ENCODE data around the gene CCNK. TPM values are rescaled to one million over a fixed set of nuclear protein-coding genes. Genes with fewer than 3 reads are reported as not detected.

Gene CCNK
- total RNA-seq: 10 to 100 TPM; 86.6 to 90.4 TPM

DNA sequence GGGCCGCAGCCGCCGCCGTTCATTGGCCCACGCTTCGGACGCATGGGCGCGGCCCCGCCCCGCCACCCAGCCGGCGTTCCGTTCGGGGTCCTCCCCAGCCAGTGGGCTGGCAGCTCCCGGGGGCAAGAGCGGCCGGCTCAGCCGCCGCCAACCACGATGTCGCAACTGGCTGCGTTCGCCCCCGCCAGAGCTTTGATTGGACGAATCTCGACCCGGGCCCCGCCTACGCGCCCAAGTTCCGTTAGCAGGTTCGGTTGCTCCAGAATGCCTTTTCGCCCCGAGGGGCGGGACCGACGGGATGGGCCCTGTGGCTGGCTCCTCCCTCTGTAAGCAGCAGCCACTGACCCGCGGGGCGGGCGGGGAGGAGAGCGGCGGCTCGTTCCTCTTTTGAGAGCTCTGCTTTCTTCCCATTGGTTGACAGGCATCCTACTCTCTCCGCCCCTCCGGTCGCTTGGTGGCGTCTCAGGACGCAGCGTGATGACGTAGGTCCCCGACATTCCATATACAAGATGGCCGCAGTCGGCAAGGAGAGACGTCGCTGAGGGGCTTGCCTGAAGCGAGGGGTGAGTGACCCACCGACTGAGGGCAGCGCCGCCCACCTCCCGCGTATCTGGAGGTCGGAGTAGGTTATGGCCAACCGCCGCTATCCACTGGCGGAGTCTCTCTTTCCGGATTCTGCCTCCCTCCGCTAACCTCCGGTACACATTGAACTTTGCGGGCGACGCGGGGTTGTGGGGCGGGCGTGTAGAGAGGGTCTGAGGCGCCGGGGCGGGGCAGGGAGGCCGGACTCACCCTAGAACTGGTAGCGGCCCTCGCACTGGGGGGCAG, at the start of gene CCNK:
CCNK (plus strand) TSS at position 493 of the 828 bp plus-strand sequence. CDS start 11,269 bp downstream, outside the sequence.
- Mint-ChIP-seq H3K4me1 (ENCODE audit: low read depth) (peaks cover 55% of the 10 kb centered on the region), H3K27ac (peak within 1 kb of the TSS; percentile 94), H3K9me3 (no peaks in the 10 kb centered on the region), H3K4me3 (peak within 1 kb of the TSS; percentile 97), H3K36me3 (no peaks in the 10 kb centered on the region), H3K27me3 (no peaks in the 10 kb centered on the region)
- ChIA-PET POLR2A (interaction anchor here (0.6 to 1.6 kb wide), 12 partner anchors 9 to 490 kb away, joined by 3 to 13 read pairs (median 4); partner anchors contain the start of genes CCDC85C and CYP46A1), CTCF (interaction anchor here (0.8 to 3.2 kb wide), 3 partner anchors 65 to 793 kb away, joined by 3 to 10 read pairs (median 3); no protein-coding TSS in a partner anchor)
- intact Hi-C loops (cut with micrococcal nuclease): loop anchor here (1.0 to 5.0 kb wide), 6 partner anchors 44 to 1294 kb away; partner anchors contain the start of genes CCDC85C, CYP46A1 and YY1
- DNase-seq: peak; percentile 100

- H3K4me3 Mint-ChIP-seq: no peak overlapping the region
- intact Hi-C loops (cut with micrococcal nuclease): no loop called here
- H3K9me3 Mint-ChIP-seq: peaks cover 8% of the 10 kb centered on the region
- H3K27ac Mint-ChIP-seq: no peak overlapping the region
- DNase-seq: no peak
- no peaks in the 10 kb centered on the region for H3K27me3 Mint-ChIP-seq
- ChIA-PET POLR2A (no interaction called here), CTCF (no interaction called here)
- peaks cover 60% of the 10 kb centered on the region for H3K36me3 Mint-ChIP-seq
- H3K4me1 Mint-ChIP-seq (ENCODE audit: low read depth): peaks cover 29% of the 10 kb centered on the region
Measured at GRCh38 chr14:99431986-99432385, 49.2 kb upstream of the CCNK start.

DNA sequence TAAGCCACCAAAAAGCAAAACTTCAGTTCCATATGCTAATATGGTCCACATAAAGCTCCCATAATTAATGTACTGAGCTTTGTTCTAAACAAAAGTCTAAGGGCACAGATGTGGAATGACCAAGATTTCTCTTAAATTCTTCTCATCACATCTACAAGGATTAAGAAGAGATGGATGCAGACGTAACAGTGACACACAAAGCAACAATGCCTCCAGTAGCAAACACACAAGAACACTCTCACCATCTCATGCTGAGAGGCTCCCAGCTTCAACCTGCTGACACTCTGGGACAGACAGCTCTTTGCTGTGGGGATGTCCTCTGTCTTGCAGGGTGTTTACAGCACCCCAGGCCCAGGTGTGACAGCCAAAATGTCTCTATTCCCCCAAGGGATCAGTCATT, 48.7 kb upstream of the CCNK start:
- peaks cover 8% of the 10 kb centered on the region for H3K9me3 Mint-ChIP-seq
- CTCF ChIA-PET: no interaction called here
- DNase-seq: no peak
- POLR2A ChIA-PET: no interaction called here
- peaks cover 61% of the 10 kb centered on the region for H3K36me3 Mint-ChIP-seq
- peaks cover 34% of the 10 kb centered on the region for H3K4me1 Mint-ChIP-seq (ENCODE audit: low read depth)
- no peaks in the 10 kb centered on the region for H3K27me3 Mint-ChIP-seq
- H3K4me3 Mint-ChIP-seq: no peak overlapping the region
- no peak overlapping the region for H3K27ac Mint-ChIP-seq
- intact Hi-C loops (cut with micrococcal nuclease): no loop called here

- no peaks in the 10 kb centered on the region for H3K27me3 Mint-ChIP-seq
- peaks cover 50% of the 10 kb centered on the region for H3K36me3 Mint-ChIP-seq
- H3K4me3 Mint-ChIP-seq: no peak overlapping the region
- CTCF ChIA-PET: interaction anchor here (0.8 to 2.0 kb wide), 3 partner anchors 19 to 116 kb away, joined by 3 to 8 read pairs (median 4); no protein-coding TSS in a partner anchor
- intact Hi-C loops (cut with micrococcal nuclease): no loop called here
- POLR2A ChIA-PET: no interaction called here
- H3K9me3 Mint-ChIP-seq: no peaks in the 10 kb centered on the region
- DNase-seq: no peak
- H3K4me1 Mint-ChIP-seq (ENCODE audit: low read depth): peaks cover 41% of the 10 kb centered on the region
- no peak overlapping the region for H3K27ac Mint-ChIP-seq
Measured at GRCh38 chr14:99435327-99435726, 45.9 kb upstream of the CCNK start.

DNA sequence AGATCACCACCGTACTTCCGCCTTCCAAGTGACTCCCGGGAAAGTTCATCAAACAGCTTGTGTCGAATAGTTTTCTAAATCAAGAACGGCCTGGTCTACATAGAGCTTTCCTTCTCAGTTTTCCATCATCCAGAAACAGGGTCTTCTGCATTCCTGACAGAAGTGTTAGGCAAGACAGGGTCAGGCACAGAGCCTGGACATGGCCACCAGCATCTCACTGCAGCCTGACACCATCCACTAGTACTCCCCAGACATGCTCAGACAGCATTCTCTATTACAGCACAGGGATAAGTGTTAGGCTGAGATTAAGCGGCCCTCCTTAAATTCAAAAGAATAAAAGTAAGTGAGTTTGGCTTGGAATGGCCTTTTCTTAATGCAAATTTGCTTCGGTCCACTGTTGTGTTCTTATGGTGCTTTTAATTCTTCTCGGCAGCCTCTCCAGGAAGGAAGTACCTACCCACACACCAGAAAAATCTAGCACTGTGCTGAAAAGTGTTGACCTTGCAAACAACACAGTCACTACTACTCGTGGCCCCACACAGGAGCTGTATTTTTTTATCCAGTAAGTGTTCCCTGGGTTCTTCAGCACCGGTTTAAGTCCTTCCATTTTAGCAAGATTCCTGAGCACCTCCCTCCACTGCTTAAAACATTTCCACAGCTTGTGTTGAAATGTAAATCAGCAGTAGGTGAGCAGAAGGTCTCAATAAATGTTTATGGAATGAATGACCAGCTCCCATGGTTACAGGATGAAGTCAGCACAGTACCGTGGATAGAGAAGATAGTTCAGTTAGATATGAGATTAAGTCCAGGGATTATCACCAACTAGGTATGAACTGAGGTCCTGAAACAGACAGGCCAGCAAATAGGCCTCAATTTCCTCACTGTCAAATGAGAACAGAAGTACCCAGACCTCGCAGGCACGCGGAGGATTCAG, 44.7 kb upstream of the CCNK start:
- H3K4me1 Mint-ChIP-seq (ENCODE audit: low read depth): peaks cover 32% of the 10 kb centered on the region
- intact Hi-C loops (cut with micrococcal nuclease): loop anchor here (2.0 kb wide), 1 partner anchor 44 kb away; the partner anchor contains the start of genes CCNK and SETD3
- POLR2A ChIA-PET: no interaction called here
- CTCF ChIA-PET: interaction anchor here (0.5 to 2.0 kb wide), 2 partner anchors 21 to 162 kb away, joined by 3 to 8 read pairs; no protein-coding TSS in a partner anchor
- DNase-seq: no peak
- no peaks in the 10 kb centered on the region for H3K9me3 Mint-ChIP-seq
- H3K4me3 Mint-ChIP-seq: peak overlapping the region; percentile 24
- no peaks in the 10 kb centered on the region for H3K27me3 Mint-ChIP-seq
- H3K36me3 Mint-ChIP-seq: peaks cover 45% of the 10 kb centered on the region
- peak overlapping the region; percentile 71 for H3K27ac Mint-ChIP-seq

DNA sequence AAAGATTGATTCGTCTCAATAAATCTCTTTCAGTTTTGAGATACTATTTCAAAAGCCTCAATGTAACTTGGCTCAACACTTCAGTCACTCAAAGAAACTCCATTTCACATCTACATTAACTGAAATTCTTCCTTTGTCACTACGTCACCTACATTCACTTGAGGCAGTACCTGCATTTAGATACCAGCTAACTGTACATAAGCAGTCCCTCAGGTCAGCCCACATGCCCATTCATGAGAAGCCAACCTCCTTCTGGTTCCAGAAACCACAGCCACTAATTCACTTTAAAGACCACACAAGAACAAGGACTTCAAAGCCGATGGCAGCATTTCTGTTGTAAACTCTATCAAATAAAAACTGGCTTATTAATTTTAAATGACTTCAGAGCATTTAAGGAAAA, 43.5 kb upstream of the CCNK start:
- peaks cover 46% of the 10 kb centered on the region for H3K36me3 Mint-ChIP-seq
- peaks cover 44% of the 10 kb centered on the region for H3K4me1 Mint-ChIP-seq (ENCODE audit: low read depth)
- DNase-seq: no peak
- peak overlapping the region; percentile 71 for H3K27ac Mint-ChIP-seq
- CTCF ChIA-PET: interaction anchor here (0.9 kb wide), 1 partner anchor 23 kb away, joined by 5 read pairs; no protein-coding TSS in a partner anchor
- no peak overlapping the region for H3K4me3 Mint-ChIP-seq
- POLR2A ChIA-PET: no interaction called here
- H3K9me3 Mint-ChIP-seq: no peaks in the 10 kb centered on the region
- H3K27me3 Mint-ChIP-seq: no peaks in the 10 kb centered on the region
- intact Hi-C loops (cut with micrococcal nuclease): loop anchor here (2.0 kb wide), 1 partner anchor 43 kb away; the partner anchor contains the start of genes CCNK and SETD3

GRCh38 chr14:99440278-99440677, 40.9 kb upstream of the CCNK start:
- H3K4me3 Mint-ChIP-seq: no peak overlapping the region
- POLR2A ChIA-PET: no interaction called here
- no peak for DNase-seq
- H3K36me3 Mint-ChIP-seq: peaks cover 40% of the 10 kb centered on the region
- no peak overlapping the region for H3K27ac Mint-ChIP-seq
- intact Hi-C loops (cut with micrococcal nuclease): no loop called here
- CTCF ChIA-PET: interaction anchor here (0.6 to 1.6 kb wide), 3 partner anchors 25 to 85 kb away, joined by 3 read pairs; no protein-coding TSS in a partner anchor
- H3K27me3 Mint-ChIP-seq: no peaks in the 10 kb centered on the region
- H3K4me1 Mint-ChIP-seq (ENCODE audit: low read depth): peaks cover 53% of the 10 kb centered on the region
- no peaks in the 10 kb centered on the region for H3K9me3 Mint-ChIP-seq

GRCh38 chr14:99441157-99441870, 39.9 kb upstream of the CCNK start:
- POLR2A ChIA-PET: no interaction called here
- Mint-ChIP-seq H3K9me3 (no peaks in the 10 kb centered on the region), H3K4me3 (no peak overlapping the region), H3K27ac (no peak overlapping the region), H3K36me3 (peaks cover 33% of the 10 kb centered on the region), H3K27me3 (no peaks in the 10 kb centered on the region), H3K4me1 (ENCODE audit: low read depth) (peaks cover 44% of the 10 kb centered on the region)
- no peak for DNase-seq
- intact Hi-C loops (cut with micrococcal nuclease): no loop called here
- CTCF ChIA-PET: no interaction called here

DNA sequence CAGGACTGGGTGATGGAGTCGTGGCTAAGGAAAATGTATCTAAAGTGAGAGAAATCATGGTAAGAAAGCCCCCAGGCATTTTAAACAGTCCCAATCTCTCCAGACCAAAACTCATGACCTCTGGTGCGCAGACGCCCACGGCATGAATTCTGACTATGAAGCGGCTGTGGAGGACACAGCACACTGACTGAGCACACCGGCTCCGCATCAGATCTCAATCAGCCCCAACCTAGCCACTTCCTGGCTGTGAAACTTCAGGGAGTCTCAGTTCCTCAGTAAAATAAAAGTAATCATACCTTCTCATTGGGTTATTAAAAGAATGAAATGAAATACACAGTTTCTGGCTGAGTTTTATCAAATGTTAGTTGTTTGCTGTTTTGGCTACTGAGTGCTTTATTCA, 39.3 kb upstream of the CCNK start:
- no peaks in the 10 kb centered on the region for H3K27me3 Mint-ChIP-seq
- no peak overlapping the region for H3K4me3 Mint-ChIP-seq
- no peak overlapping the region for H3K27ac Mint-ChIP-seq
- peaks cover 36% of the 10 kb centered on the region for H3K36me3 Mint-ChIP-seq
- peaks cover 37% of the 10 kb centered on the region for H3K4me1 Mint-ChIP-seq (ENCODE audit: low read depth)
- H3K9me3 Mint-ChIP-seq: no peaks in the 10 kb centered on the region
- POLR2A ChIA-PET: no interaction called here
- CTCF ChIA-PET: no interaction called here
- DNase-seq: peak; percentile 48
- intact Hi-C loops (cut with micrococcal nuclease): no loop called here

GRCh38 chr14:99445931-99446330, 35.3 kb upstream of the CCNK start:
- H3K27ac Mint-ChIP-seq: no peak overlapping the region
- H3K9me3 Mint-ChIP-seq: no peaks in the 10 kb centered on the region

GRCh38 chr14:99447739-99448138, 33.5 kb upstream of the CCNK start:
- Mint-ChIP-seq H3K27ac (no peak overlapping the region), H3K9me3 (no peaks in the 10 kb centered on the region), H3K4me1 (ENCODE audit: low read depth) (peaks cover 10% of the 10 kb centered on the region), H3K27me3 (no peaks in the 10 kb centered on the region), H3K36me3 (peaks cover 33% of the 10 kb centered on the region), H3K4me3 (no peak overlapping the region)
- DNase-seq: no peak
- CTCF ChIA-PET: no interaction called here
- intact Hi-C loops (cut with micrococcal nuclease): no loop called here
- POLR2A ChIA-PET: no interaction called here

More at GRCh38 chr14:99445931-99446330, 35.3 kb upstream of the CCNK start:
- POLR2A ChIA-PET: no interaction called here
- intact Hi-C loops (cut with micrococcal nuclease): no loop called here
- CTCF ChIA-PET: interaction anchor here (0.8 to 1.3 kb wide), 3 partner anchors 30 to 57 kb away, joined by 3 read pairs; no protein-coding TSS in a partner anchor
- no peak overlapping the region for H3K4me3 Mint-ChIP-seq
- H3K4me1 Mint-ChIP-seq (ENCODE audit: low read depth): peaks cover 22% of the 10 kb centered on the region
- no peak for DNase-seq
- no peaks in the 10 kb centered on the region for H3K27me3 Mint-ChIP-seq
- H3K36me3 Mint-ChIP-seq: peaks cover 33% of the 10 kb centered on the region
